GM19193 (cell line): ENCODE measurements around the gene EVI5.

Experiments used
- POLR2A ChIP-seq: IDR thresholded peaks from 4 replicates; pipeline ENCODE4 v1.6.1; 2011; ENCODE audit not compliant: insufficient read depth, insufficient read length; ENCODE audit errors: extremely low read depth

The EVI5 gene

GRCh38 chr1:92764116-92764515 is 20.8 kb downstream of the EVI5 start:
- no peak for TF ChIP-seq POLR2A

GRCh38 chr1:92762355-92762754 is 22.6 kb downstream of the EVI5 start:
- no peak for TF ChIP-seq POLR2A

- TF ChIP-seq POLR2A: no peak
Measured at GRCh38 chr1:92759361-92759760, 25.5 kb downstream of the EVI5 start.

GRCh38 chr1:92756537-92756936 is 28.4 kb downstream of the EVI5 start:
- TF ChIP-seq POLR2A: no peak

- no peak for TF ChIP-seq POLR2A
Measured at GRCh38 chr1:92755541-92756461, 29.1 kb downstream of the EVI5 start.

- no peak for TF ChIP-seq POLR2A
Measured at GRCh38 chr1:92754719-92755050, 30.2 kb downstream of the EVI5 start.

GRCh38 chr1:92754000-92754718 is 30.7 kb downstream of the EVI5 start:
- TF ChIP-seq POLR2A: no peak

- no peak for TF ChIP-seq POLR2A
Measured at GRCh38 chr1:92752719-92753118, 32.2 kb downstream of the EVI5 start.

GRCh38 chr1:92749024-92749634 is 35.8 kb downstream of the EVI5 start:
- no peak for TF ChIP-seq POLR2A

GRCh38 chr1:92748138-92748537 is 36.8 kb downstream of the EVI5 start:
- TF ChIP-seq POLR2A: no peak

GRCh38 chr1:92747735-92748134 is 37.2 kb downstream of the EVI5 start:
- no peak for TF ChIP-seq POLR2A

GRCh38 chr1:92743221-92743620 is 41.7 kb downstream of the EVI5 start:
- no peak for TF ChIP-seq POLR2A

GRCh38 chr1:92739669-92740524 is 45.0 kb downstream of the EVI5 start:
- no peak for TF ChIP-seq POLR2A

GRCh38 chr1:92736395-92736794 is 48.5 kb downstream of the EVI5 start:
- TF ChIP-seq POLR2A: no peak

GRCh38 chr1:92730476-92730875 is 54.4 kb downstream of the EVI5 start:
- TF ChIP-seq POLR2A: no peak
